Mesothelial cell of epicardium (in vitro differentiated cells): ENCODE measurements around the gene KLK8. TPM values are rescaled to one million over a fixed set of nuclear protein-coding genes. Genes with fewer than 3 reads are reported as not detected.
"Not testable (repeated sequence)": the region's sequence is repeated elsewhere in the genome, so short reads cannot be mapped to it uniquely, and the experiment has no call there.

Experiments
- DNase-seq, 2 experiments: peaks; one replicate each; pipeline ENCODE4 v3.0.0; 2021; ENCODE audit warnings: low spot score in 2 of 2; ENCODE audit not compliant: unreplicated experiment in 2 of 2
- H3K27ac Mint-ChIP-seq: 2 replicates; pipeline ENCODE4 v1.8.0; 2021; ENCODE audit warnings: mixed read lengths
- H3K27me3 Mint-ChIP-seq: 2 replicates; pipeline ENCODE4 v1.8.0; 2021; ENCODE audit warnings: low read depth, mixed read lengths
- H3K36me3 Mint-ChIP-seq: 2 replicates; pipeline ENCODE4 v1.8.0; 2021; ENCODE audit warnings: mixed read lengths
- H3K4me1 Mint-ChIP-seq: 2 replicates; pipeline ENCODE4 v1.8.0; 2021; ENCODE audit warnings: mixed read lengths
- H3K4me3 Mint-ChIP-seq: 2 replicates; pipeline ENCODE4 v1.8.0; 2021; ENCODE audit warnings: mild to moderate bottlenecking, moderate library complexity, mixed read lengths
- H3K9me3 Mint-ChIP-seq: 2 replicates; pipeline ENCODE4 v1.8.0; 2021; ENCODE audit warnings: mixed read lengths
- CTCF ChIP-seq: fragments of 200-600 bp; sonication (generic); IDR thresholded peaks from one replicate; pipeline ENCODE4 v1.5.0; 2021; ENCODE audit warnings: antibody characterized with exemption; ENCODE audit not compliant: unreplicated experiment
- total RNA-seq: library from RNA; stranded (reverse); gene quantifications from 3 replicates; pipeline ENCODE4 v1.2.1, GENCODE V29; 2021

KLK8 gene
- total RNA-seq, 1 donor from 2014 or later, result 6.9 TPM

DNA sequence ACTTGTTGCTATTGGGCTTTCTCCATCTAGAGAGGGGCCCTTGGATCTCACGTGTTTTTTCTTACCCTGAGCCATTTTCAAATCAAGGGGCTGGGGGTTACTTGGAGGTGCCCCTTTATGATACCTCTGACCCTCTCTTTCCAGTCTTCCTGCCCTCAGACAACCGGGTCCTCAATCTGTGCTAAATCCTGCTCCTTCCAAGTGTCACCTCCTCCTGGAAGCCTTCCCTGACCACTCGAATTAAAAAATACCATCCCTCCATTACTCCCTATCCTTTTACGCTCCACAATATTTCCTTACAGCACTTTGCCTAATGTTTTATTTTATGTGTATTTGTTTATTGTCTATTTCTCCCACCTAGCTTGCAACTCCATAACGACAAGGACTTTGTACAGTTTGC lies 3.3 kb downstream of the KLK8 start:
- Mint-ChIP-seq H3K27me3 (peaks cover 46% of the 10 kb centered on the region), H3K36me3 (no peaks in the 10 kb centered on the region), H3K9me3 (no peaks in the 10 kb centered on the region), H3K4me3 (no peak overlapping the region), H3K27ac (no peak overlapping the region), H3K4me1 (peaks cover 18% of the 10 kb centered on the region)
- TF ChIP-seq CTCF, result no peak
- no peak for DNase-seq

GRCh38 chr19:50994129-50994528 lies 7.3 kb downstream of the KLK8 start:
- DNase-seq, result no peak
- no peaks in the 10 kb centered on the region for H3K36me3 Mint-ChIP-seq
- no peaks in the 10 kb centered on the region for H3K4me1 Mint-ChIP-seq
- no peaks in the 10 kb centered on the region for H3K9me3 Mint-ChIP-seq
- H3K4me3 Mint-ChIP-seq, result no peak overlapping the region
- peaks cover 53% of the 10 kb centered on the region for H3K27me3 Mint-ChIP-seq
- no peak for TF ChIP-seq CTCF
- H3K27ac Mint-ChIP-seq, result no peak overlapping the region

DNA sequence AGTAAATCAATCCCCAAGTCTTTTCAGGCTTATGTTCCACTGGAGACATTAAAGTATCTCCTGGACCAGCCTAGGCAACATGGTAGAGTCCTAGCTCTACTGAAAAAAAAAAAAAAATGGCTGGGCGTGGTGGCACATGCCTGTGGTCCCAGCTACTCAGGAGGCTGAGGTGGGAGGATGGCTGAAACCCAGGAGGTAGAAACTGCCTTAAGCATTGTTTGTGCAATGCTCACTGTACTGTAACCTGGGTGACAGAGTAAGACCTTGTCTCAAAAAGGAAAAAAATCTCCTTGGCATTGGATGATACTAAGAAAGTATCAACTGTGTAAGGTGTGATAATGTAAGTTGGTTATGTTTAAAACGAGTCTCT lies 8.8 kb downstream of the KLK8 start:
- no peak overlapping the region for H3K27ac Mint-ChIP-seq
- H3K4me1 Mint-ChIP-seq, result no peaks in the 10 kb centered on the region
- no peak for DNase-seq
- TF ChIP-seq CTCF, result no peak
- H3K36me3 Mint-ChIP-seq, result no peaks in the 10 kb centered on the region
- H3K27me3 Mint-ChIP-seq, result peaks cover 52% of the 10 kb centered on the region
- no peak overlapping the region for H3K4me3 Mint-ChIP-seq
- H3K9me3 Mint-ChIP-seq, result no peaks in the 10 kb centered on the region

DNA sequence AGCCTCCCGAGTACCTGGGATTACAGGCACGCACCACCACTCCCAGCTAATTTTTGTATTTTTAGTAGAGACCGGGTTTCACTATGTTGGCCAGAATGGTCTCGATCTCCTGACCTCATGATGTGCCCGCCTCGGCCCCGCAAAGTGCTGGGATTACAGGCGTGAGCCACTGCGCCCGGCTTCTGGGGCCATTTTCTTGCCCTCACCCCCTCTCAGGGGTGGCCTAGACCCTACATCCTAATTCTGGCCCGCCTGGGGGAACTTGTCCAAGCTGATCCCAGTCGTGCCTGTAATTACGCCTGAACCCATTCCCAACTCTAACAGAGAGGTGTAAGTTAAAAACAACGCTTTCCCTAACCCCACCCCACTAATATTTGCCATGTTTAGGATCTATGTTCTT lies 17.0 kb downstream of the KLK8 start:
- not testable (repeated sequence) for H3K27ac Mint-ChIP-seq, H3K36me3 Mint-ChIP-seq, H3K4me3 Mint-ChIP-seq, H3K4me1 Mint-ChIP-seq, DNase-seq, H3K9me3 Mint-ChIP-seq
- peaks cover 72% of the 10 kb centered on the region for H3K27me3 Mint-ChIP-seq

GRCh38 chr19:50983625-50984292 lies 17.6 kb downstream of the KLK8 start, which contains the start of gene KLK7:
KLK7 (minus strand) TSS chr19:50983917; CDS start chr19:50982399, 1,518 bp downstream.
- H3K27ac Mint-ChIP-seq, result no peak within 1 kb of the TSS
- H3K27me3 Mint-ChIP-seq, result peaks cover 66% of the 10 kb centered on the region
- H3K4me3 Mint-ChIP-seq, result no peak within 1 kb of the TSS
- H3K4me1 Mint-ChIP-seq, result peaks cover 10% of the 10 kb centered on the region
- peaks cover 4% of the 10 kb centered on the region for H3K9me3 Mint-ChIP-seq
- no peaks in the 10 kb centered on the region for H3K36me3 Mint-ChIP-seq
- TF ChIP-seq CTCF, result no peak
- no peak for DNase-seq

- Mint-ChIP-seq H3K27me3 (peaks cover 51% of the 10 kb centered on the region), H3K4me3 (no peak overlapping the region), H3K9me3 (peaks cover 4% of the 10 kb centered on the region), H3K27ac (no peak overlapping the region), H3K4me1 (peaks cover 11% of the 10 kb centered on the region), H3K36me3 (no peaks in the 10 kb centered on the region)
- no peak for TF ChIP-seq CTCF
- no peak for DNase-seq
Measured at GRCh38 chr19:50982186-50982585, 19.2 kb downstream of the KLK8 start.
